AG09309 (cell line): Measurements from ENCODE around the gene NEB.
A peak's percentile ranks its signal among the peaks of the same experiment; 100 is the strongest.

ENCODE experiments used
- DNase-seq: peaks from one replicate; pipeline ENCODE4 v3.0.0-alpha.2; 2010; ENCODE audit warnings: low read depth
- H3K4me3 ChIP-seq: 2 replicates; pipeline ENCODE4 v1.5.1; 2011; ENCODE audit warnings: mild to moderate bottlenecking, low read depth, low read length, moderate library complexity; ENCODE audit not compliant: control insufficient read depth
- TF ChIP-seq, protein P1 (sequence below): IDR thresholded peaks from 2 replicates; pipeline ENCODE4 v1.5.1; 2011; ENCODE audit warnings: mild to moderate bottlenecking, low read depth, low read length, inconsistent platforms; ENCODE audit not compliant: insufficient read depth, control insufficient read depth; ENCODE audit errors: missing control alignments

NEB gene

DNA sequence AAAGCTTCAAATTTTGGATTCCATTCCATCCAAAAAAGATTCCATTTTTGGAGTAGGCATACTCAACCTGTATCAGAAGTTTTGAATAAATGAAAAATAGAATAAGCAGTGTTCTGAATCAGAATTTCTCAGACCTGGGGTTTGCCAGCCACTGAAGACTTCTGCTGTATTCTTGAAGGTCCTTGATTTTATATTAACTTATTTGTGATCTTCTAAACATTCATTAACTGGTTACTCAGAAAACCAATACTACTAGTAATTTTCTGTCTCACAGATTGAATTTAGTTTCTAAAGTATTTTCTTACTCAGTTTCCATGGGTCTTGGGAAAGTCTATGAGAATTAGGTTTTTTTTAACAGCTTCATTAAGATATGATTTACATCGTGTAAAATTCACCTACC lies 263.7 kb downstream of the NEB start:
- DNase-seq, result no peak
- TF ChIP-seq, protein P1, sequence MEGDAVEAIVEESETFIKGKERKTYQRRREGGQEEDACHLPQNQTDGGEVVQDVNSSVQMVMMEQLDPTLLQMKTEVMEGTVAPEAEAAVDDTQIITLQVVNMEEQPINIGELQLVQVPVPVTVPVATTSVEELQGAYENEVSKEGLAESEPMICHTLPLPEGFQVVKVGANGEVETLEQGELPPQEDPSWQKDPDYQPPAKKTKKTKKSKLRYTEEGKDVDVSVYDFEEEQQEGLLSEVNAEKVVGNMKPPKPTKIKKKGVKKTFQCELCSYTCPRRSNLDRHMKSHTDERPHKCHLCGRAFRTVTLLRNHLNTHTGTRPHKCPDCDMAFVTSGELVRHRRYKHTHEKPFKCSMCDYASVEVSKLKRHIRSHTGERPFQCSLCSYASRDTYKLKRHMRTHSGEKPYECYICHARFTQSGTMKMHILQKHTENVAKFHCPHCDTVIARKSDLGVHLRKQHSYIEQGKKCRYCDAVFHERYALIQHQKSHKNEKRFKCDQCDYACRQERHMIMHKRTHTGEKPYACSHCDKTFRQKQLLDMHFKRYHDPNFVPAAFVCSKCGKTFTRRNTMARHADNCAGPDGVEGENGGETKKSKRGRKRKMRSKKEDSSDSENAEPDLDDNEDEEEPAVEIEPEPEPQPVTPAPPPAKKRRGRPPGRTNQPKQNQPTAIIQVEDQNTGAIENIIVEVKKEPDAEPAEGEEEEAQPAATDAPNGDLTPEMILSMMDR, result no peak
- no peak overlapping the region for H3K4me3 ChIP-seq

DNA sequence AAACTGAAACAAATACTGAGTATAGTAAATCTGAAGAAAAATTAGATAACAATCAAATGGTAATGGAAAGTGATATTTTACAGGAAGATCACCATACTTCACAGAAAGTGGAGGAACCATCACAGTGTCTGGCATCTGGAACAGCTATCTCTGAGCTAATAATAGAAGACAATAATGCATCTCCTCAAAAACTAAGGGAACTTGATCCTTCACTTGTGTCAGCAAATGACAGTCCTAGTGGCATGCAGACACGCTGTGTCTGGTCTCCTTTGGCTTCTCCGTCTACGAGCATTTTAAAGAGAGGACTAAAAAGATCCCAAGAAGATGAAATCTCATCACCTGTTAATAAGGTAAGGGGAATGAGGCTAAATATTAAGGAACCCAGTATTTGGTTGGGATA lies 268.5 kb downstream of the NEB start:
- no peak for DNase-seq
- TF ChIP-seq, protein P1, result no peak
- no peak overlapping the region for H3K4me3 ChIP-seq

DNA sequence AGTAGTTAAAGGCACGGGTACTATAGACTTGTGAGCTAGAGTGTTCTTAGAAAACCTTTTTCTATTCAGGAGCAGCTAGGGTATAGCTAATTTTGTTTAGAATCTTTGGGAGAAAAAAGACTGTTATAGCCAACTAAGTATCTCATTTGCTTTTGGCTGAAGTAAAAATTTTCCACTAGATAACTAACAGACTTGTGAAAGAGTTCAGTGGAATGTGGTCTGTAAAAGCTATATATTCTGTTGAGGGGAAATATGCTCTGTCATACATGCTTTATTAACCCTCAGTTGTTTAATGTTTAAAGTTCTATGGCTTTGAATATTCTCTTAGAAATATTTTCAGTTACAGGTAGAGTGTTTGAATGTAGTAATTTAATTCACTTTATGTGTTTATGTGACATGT lies 274.9 kb downstream of the NEB start:
- H3K4me3 ChIP-seq, result no peak overlapping the region
- TF ChIP-seq, protein P1, result no peak
- no peak for DNase-seq

DNA sequence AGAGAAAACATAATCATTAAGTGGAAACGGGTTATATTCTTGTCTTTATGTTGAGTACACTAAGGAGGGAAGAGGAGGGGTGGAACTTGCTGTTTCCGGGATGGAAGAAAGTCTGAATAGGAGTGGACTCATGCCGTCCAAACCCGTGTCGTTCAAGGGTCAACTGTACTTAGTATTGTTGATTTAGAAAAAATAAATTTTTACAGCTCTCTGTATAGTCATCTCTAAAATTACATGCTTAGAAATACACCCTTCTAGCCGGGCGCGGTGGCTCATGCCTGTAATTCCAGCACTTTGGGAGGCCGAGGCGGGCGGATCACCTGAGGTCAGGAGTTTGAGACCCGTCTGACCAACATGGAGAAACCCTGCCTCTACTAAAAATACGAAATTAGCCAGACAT lies 295.1 kb downstream of the NEB start:
- H3K4me3 ChIP-seq, result no peak overlapping the region
- TF ChIP-seq, protein P1, result no peak
- no peak for DNase-seq

DNA sequence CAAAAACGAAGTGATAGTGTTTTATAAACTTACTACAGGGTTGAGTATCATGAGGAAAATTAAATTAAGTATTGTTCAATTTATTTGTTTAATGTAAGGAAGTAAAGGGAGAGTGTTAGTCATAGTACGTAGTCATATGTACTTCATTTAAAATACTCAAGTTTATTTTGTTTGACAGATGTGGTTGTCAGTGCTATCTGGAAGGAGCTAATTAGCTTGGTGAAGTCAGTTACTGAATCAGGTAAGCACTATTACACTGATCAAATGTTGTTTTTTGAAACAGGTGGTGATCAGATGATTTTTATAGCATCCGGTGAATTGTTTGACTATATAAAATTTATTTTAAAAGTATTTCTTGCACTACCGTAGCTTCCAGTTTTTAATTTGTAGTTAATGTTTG lies 295.8 kb downstream of the NEB start:
- no peak for DNase-seq
- H3K4me3 ChIP-seq, result no peak overlapping the region
- TF ChIP-seq, protein P1, result no peak

DNA sequence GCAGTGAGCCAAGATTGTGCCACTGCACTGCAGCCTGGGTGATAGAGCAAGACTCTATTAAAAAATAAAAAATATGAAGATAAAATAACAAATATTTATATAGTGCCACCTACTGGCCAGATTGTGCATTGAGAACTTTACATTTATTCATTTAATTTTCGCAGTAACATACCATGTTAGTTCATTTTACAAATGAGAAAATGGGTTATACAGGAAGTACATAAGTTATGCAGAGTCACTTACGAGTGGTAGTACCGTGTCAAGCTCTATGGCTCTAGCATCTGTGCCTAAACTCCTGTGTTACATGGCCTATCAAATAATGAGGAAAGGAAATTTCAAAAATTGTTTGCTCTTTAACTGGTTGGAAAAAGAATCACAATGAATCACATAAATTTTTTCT lies 296.6 kb downstream of the NEB start:
- no peak overlapping the region for H3K4me3 ChIP-seq
- TF ChIP-seq, protein P1, result peak; percentile 20
- DNase-seq, result no peak
